ENCODE results near the gene SLC41A3.
"Not testable (repeated sequence)": the region's sequence is repeated elsewhere in the genome, so short reads cannot be mapped to it uniquely, and the experiment has no call there.

GRCh38 chr3:125968701-125969592 is 115.0 kb downstream of the SLC41A3 start, which contains the start of gene ROPN1B:
- not testable (repeated sequence) for TF ChIP-seq POLR2A, CTCF, POLR2AphosphoS5, EP300 (IDR thresholded peaks at IDR 0.05)
